Sciatic nerve (tissue), 2 donors: ENCODE results near the gene CDC42EP3. TPM values are rescaled to one million over a fixed set of nuclear protein-coding genes. Genes with fewer than 3 reads are reported as not detected.

Experiments used
- ATAC-seq: fragments of 200-7000 bp; cut with Tn5 transposase; one replicate; pipeline ENCODE4 v1.9.1; 2020; ENCODE audit warnings: mild to moderate bottlenecking, moderate library complexity
- DNase-seq: peaks from one replicate; pipeline ENCODE4 v3.0.0-alpha.2; 2020; ENCODE audit warnings: low spot score
- intact Hi-C: fragments of 100-400 bp; cut with DNase I; formaldehyde crosslinking; loops from one replicate; pipeline ENCODE4 v1.14.2; 2022
- total RNA-seq: library from RNA; stranded (reverse); fragmentation: NEBNext Ultra II Directional; extraction: Animal tissue kit (Norgen Biotek cat#: 25700); gene quantifications from one replicate; pipeline ENCODE4 v1.2.1, GENCODE V29; 2021
- donor health status: DM: no; HTN: no; CAD: no.
- donor health status: DM: no; HTN: no; CAD: no.

CDC42EP3 gene
- total RNA-seq, 1 donor from 2014 or later = 53.1 TPM

DNA sequence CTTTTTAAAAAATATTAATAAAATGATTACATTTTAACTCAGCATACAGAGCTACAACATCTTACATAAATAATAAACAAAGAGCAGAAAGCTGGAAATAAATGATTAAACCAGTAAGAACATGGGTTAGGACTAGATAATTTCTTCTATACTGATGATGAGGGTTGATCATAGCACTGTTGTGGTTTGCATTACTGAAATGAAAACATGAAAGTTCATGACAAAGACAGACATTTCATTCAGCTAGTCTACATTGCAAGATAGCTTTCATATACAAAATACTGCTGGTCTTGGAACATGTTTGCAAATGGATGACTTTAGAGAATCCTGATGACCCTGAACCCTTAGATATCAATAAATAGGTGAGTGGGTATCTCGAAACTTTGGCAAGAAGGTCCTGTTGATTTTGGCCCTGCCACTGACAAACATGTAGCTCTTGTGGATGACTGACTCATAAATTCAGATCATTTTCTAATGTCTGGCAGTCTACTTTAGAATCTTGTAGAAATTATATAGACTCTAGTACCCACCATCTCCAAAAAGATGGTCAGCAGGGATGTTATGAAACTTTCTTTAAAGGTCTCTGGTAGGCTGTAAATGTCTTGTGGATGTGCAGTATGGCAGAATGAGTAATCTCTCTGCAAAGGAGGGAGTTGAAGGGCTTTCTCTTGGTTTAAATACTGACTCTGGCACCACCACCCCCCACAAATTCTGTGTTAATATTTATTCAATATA, 15.5 kb upstream of the CDC42EP3 start:
- intact Hi-C loops = no loop called here
- DNase-seq (no peak), ATAC-seq (no peak)

- no peak for DNase-seq
- intact Hi-C loops = no loop called here
Measured at GRCh38 chr2:37684809-37685208, 13.4 kb upstream of the CDC42EP3 start.

GRCh38 chr2:37683921-37684780, 12.7 kb upstream of the CDC42EP3 start:
- intact Hi-C loops = no loop called here
- ATAC-seq (no peak), DNase-seq (no peak)

More at GRCh38 chr2:37684809-37685208, 13.4 kb upstream of the CDC42EP3 start:
- ATAC-seq = no peak

GRCh38 chr2:37683241-37683640, 11.8 kb upstream of the CDC42EP3 start:
- intact Hi-C loops = no loop called here
- no peak for DNase-seq
- ATAC-seq = no peak

DNA sequence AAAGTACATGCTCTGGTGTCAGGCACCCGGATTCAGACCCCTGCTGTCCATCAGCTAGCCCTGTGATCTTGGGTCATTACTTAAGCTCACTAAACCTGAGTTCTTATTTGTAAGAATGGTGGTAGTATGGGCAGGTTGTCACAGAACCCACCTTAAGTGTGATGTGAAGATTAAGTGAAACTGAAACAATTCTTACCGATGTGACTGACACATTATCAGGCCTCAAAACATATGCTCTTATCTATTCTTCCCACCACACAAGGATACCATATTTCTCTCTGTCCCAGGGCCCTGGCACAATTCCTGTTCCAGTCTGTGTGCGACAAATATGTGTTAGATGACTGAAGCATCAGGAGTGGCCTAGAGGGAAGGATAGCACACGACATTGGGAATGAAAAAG, 11.0 kb upstream of the CDC42EP3 start:
- ATAC-seq = no peak
- DNase-seq = no peak
- intact Hi-C loops = no loop called here

GRCh38 chr2:37681587-37681986, 10.1 kb upstream of the CDC42EP3 start:
- ATAC-seq = no peak
- intact Hi-C loops = no loop called here
- no peak for DNase-seq

DNA sequence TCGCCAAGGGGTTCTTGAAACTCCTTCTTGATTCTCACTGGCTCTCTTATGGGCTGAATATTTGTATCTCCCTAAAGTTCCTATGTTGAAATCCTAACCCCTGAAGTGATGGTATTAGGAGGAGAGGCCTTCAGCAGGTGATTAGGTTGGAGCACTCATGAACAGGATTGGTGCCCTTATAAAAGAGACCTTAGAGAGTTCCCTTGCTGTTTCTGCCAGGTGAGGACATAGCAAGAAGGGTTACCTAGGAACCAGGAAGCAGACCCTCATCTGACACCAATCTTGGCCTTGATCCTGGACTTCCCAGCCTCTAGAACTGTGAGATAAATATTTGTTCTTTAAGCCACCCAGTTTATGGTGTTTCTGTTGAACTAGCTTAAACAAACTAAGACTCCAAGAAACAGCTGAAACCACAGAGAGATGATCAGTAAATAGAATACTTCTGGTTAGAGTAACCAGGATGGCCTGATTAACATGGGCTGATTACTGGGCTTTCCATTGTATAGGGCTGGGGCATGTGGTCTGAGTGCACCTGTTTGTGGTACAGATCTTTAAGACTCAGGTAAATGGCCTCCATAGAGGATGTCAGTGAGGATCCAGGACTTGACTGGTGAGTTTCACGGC, 7.7 kb upstream of the CDC42EP3 start:
- intact Hi-C loops = no loop called here
- ATAC-seq (no peak), DNase-seq (no peak)

GRCh38 chr2:37676274-37676673, 4.8 kb upstream of the CDC42EP3 start:
- intact Hi-C loops = no loop called here
- ATAC-seq (no peak), DNase-seq (no peak)

DNA sequence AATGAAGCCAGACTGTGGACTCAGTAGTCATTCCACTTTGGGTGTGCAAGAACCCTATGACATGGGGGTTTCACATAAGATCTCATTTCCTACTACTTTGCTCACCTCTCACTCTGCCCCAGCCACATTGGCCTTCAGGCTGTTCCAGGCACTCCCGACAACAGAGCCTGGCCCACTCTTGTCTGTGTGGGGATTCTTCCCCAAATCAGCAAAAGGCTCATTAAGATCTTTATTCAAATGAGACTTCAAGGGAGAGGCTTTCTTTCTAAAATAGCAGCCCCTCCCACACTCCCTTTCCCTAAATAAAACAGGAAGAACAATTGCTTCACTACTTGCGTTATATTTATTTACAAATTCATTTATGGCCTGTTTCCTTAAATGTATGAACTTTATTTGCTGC, 3.5 kb upstream of the CDC42EP3 start:
- DNase-seq (no peak), ATAC-seq (no peak)
- intact Hi-C loops = loop anchor here (5.0 kb wide), 1 partner anchor 273 kb away; no protein-coding TSS in a partner anchor

DNA sequence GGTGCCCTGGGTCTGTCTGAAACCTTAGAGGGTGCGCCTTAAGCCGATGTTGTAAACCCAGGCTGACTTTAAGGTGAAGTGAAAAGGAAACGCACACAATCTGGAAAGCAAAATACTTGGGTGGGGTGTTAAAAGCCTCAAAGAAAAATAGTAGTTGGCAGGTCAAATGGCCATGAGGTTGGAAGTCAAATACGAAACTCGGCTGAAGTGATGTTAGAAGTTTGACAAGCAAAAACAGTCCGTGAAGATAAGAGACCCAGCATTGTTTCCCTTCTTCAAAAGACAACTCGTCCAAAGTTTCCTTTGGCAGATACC, 1.4 kb upstream of the CDC42EP3 start:
- peak; percentile 7 for ATAC-seq
- intact Hi-C loops = loop anchor here (5.0 kb wide), 1 partner anchor 271 kb away; no protein-coding TSS in a partner anchor
- no peak for DNase-seq

DNA sequence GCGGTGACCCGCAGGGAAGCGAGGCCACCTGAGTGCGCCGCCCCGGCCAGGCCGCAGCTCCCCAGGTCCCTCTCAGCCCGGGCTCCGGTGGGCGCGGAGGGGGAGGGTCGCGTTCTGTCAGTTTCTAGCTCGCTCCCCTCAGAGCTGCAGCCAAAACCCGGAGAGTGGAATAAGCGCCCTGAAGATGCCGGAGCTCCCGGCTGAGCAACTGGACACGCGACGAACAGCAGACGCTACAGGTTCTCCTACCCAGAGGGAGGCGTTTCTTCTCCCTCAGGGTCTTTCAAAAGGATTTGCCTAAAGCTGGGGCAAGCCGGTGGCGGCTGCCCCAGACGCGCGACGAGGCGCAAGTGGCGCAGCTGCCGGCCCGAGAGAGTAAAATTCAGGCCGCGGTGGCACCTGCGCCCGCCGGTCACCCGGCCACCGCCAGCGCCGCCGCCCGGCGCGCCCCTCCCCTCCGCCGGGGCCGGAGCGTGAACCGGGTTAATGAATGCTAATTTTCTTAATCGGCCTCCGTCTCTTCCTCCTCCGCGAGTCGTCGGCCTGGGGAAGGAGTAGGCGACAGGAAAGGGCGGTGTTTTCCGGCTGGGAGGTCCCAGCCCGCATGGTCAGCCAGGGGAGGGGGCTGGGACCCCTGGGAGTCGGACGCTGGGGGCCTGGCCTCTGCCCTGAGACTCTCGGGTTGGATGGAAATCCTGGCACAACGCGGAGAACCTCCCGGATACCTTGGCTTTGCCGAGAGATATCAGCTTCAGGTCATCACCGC, 845 bp upstream of the CDC42EP3 start:
- intact Hi-C loops = loop anchor here (5.0 kb wide), 1 partner anchor 270 kb away; no protein-coding TSS in a partner anchor
- ATAC-seq (peak; percentile 37), DNase-seq (peak; percentile 83)

GRCh38 chr2:37671816-37672103, 318 bp upstream of the CDC42EP3 start:
- intact Hi-C loops = loop anchor here (5.0 kb wide), 1 partner anchor 269 kb away; no protein-coding TSS in a partner anchor
- ATAC-seq (no peak), DNase-seq (peak; percentile 68)

- ATAC-seq = peak; percentile 38
- DNase-seq = no peak
- intact Hi-C loops = loop anchor here (5.0 kb wide), 1 partner anchor 268 kb away; no protein-coding TSS in a partner anchor
Measured at GRCh38 chr2:37670378-37671008, 949 bp downstream of the CDC42EP3 start.

DNA sequence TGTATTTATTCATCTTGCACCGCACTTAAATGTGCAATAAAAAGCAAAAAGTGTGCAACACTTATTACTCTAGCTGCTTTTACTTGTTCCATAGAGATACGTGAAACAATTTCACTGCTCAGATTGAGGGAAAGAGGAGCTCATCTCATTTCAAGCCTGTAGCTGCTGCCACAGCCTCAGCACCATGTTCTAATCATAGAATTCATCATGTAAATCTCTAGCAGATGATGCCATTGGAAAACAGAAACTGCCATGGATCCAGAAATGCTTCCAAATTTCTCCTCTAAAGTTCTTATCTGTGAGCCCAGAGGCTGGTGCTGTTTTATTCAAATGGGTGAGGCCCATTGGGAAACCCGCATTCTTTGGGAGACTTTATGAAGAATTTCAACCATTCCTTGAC, 2.0 kb downstream of the CDC42EP3 start:
- no peak for ATAC-seq
- intact Hi-C loops = no loop called here
- no peak for DNase-seq

- ATAC-seq (no peak), DNase-seq (no peak)
- intact Hi-C loops = no loop called here
Measured at GRCh38 chr2:37667704-37668103, 3.7 kb downstream of the CDC42EP3 start.

DNA sequence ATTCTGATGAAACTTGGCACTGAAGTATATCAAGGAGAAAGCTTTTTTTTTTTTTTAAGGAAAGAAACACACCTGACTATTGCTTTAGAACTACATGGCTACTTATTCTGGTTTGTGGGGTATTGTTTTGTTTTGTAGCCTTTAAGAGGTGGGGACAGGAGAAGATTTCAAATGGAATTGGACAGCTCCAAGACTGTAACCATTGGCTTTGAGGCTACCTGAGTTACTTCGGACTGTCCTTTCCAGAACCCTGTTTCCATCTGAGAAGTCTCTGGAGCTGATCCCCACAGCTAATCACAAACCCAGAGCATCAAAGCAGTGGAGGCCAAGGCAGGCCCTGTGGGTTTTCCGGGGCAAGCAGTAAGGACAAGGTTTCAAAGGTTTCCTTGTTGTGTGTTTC, 4.7 kb downstream of the CDC42EP3 start:
- DNase-seq = no peak
- intact Hi-C loops = no loop called here
- ATAC-seq = no peak

DNA sequence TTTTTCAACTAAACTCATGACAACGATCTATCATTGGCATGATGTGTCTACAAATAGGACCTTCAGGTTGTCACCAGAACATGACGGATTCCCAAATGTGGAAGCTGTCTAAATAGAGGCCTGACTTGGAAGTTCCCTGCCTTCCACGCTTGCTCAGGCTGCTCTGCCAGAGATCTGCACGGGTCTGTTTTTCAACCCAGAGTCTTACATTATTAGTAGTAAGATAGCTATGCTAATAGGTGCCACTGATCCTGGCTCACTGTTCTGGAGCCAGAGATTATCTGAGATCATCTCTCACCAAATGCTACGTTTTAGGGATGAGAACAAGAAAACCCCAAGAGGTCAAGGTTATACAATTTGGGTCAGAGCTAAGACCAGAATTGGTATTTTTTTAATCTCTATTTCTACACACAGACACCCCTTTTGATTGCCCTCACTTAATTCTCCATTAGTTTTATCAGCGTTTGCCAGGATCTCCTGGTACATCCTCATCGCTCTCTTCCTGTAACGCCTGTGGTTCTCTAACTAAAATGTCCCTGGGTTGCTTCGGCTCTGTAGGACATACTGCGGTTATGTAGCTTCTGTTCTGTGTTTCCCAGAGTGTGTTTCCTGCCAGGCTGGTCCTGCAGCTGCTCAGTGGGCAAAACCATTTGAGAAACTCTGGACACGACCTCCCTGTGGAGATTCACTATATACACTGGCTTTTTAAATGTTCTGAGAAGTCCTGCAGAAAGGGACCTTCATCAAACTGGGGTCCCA, 5.7 kb downstream of the CDC42EP3 start:
- DNase-seq = no peak
- intact Hi-C loops = no loop called here
- no peak for ATAC-seq

DNA sequence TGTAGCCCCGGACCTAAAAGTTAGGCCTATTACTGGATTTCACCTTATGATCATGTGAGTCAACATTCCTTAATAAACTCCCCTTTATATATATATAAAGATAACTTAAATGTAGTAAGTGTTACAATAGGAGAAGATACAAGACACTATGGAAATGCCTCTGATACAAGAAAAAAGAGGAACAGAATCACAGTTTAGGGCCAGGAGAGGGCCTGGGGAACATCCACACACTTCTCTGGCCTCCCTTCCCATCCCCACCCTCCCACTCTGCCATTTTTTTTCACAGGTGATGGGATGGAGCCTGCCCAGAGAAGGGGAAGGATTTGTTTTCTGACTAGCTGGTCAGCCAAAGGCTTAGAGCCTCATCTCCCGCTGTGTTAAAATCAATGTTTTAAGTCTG, 6.4 kb downstream of the CDC42EP3 start:
- intact Hi-C loops = no loop called here
- ATAC-seq = no peak

More for the DNA sequence above, 6.4 kb downstream of the CDC42EP3 start:
- no peak for DNase-seq
